HepG2 (cell line): ENCODE data around the gene ATP11A. TPM values are rescaled to one million over a fixed set of nuclear protein-coding genes. Genes with fewer than 3 reads are reported as not detected.

Source experiments
- ATAC-seq: fragments of 200-7000 bp; cut with Tn5 transposase; 3 replicates; pipeline ENCODE4 v1.9.1; 2020; ENCODE audit warnings: mild to moderate bottlenecking, moderate library complexity
- BruUV-seq: library from RNA; stranded (reverse); fragments of 400-500 nt; replicated peaks from 2 replicates; lab custom pipeline; 2021; lab: Mats Ljungman, UMichigan
- CTCF ChIA-PET: fragments of 300-600 bp; formaldehyde crosslinking; extraction: SDS; loops from one replicate; lab custom pipeline; 2021; ENCODE audit warnings: low total read pairs, inconsistent platforms, low intra/inter-chr PET ratio; lab: Yijun Ruan, JAX
- POLR2A ChIA-PET: fragments of 350-600 bp; sonication (Branson Sonifier 250); formaldehyde crosslinking; loops from one replicate; lab custom pipeline; 2020; ENCODE audit warnings: antibody characterized with exemption, inconsistent platforms; lab: Yijun Ruan, JAX
- DNase-seq: peaks from one replicate; pipeline ENCODE4 v3.0.0-alpha.2; 2015; ENCODE audit warnings: low spot score
- FAIRE-seq: peaks from 3 replicates; lab custom pipeline; 2011; peaks lifted over from hg19 to GRCh38; lab: Jason Lieb, UNC
- H2AFZ ChIP-seq: one replicate; pipeline ENCODE4 v1.6.1; 2011; ENCODE audit warnings: low read length, inconsistent platforms
- H3K27ac ChIP-seq: fragments of 300-600 bp; 3 replicates; pipeline ENCODE4 v1.8.0; 2011; ENCODE audit warnings: mixed run types, mild to moderate bottlenecking, mixed read lengths, low read length, inconsistent platforms; ENCODE audit not compliant: insufficient read depth; ENCODE audit errors: extremely low read length
- H3K27me3 ChIP-seq, 2 experiments: fragments of 200-600 bp in 1 of 2; 2 replicates in 1 of 2; 3 replicates in 1 of 2; pipeline versions ENCODE4 v1.6.0 to v1.8.0; 2011; ENCODE audit warnings: low read length in 2 of 2, mild to moderate bottlenecking in 2 of 2, moderate library complexity in 2 of 2, inconsistent platforms in 1 of 2; ENCODE audit not compliant: insufficient read depth in 2 of 2, control insufficient read depth in 1 of 2
- H3K36me3 ChIP-seq, 2 experiments: fragments of 200-600 bp in 1 of 2; replicated peaks in 1 of 2; 2 replicates in 1 of 2; 3 replicates in 1 of 2; pipeline versions ENCODE4 v1.5.1 to v1.8.0; 2011; ENCODE audit warnings: low read length in 2 of 2, inconsistent platforms in 1 of 2; ENCODE audit not compliant: insufficient read depth in 2 of 2, control insufficient read depth in 1 of 2
- H3K4me1 ChIP-seq: 2 replicates; pipeline ENCODE4 v1.5.1; 2012; ENCODE audit warnings: low read length, inconsistent platforms; ENCODE audit not compliant: insufficient read depth
- H3K4me2 ChIP-seq: 2 replicates; pipeline ENCODE4 v1.6.0; 2011; ENCODE audit warnings: low read depth, low read length, inconsistent platforms
- H3K4me3 ChIP-seq, 3 experiments: fragments of 200-600 bp in 1 of 3; sonication (generic), shearing (Covaris generic) in 1 of 3; replicated peaks in 1 of 3; 2 replicates each; pipeline ENCODE4 v1.5.1; 2011 to 2016; ENCODE audit warnings: low read length in 3 of 3, inconsistent platforms in 2 of 3, low read depth in 2 of 3, mild to moderate bottlenecking in 2 of 3, control low read depth in 1 of 3, mixed read lengths in 1 of 3; ENCODE audit not compliant: insufficient read depth in 1 of 3
- H3K79me2 ChIP-seq: one replicate; pipeline ENCODE4 v1.6.1; 2011; ENCODE audit warnings: low read length, inconsistent platforms; ENCODE audit not compliant: insufficient read depth
- H3K9ac ChIP-seq: 2 replicates; pipeline ENCODE4 v1.6.0; 2011; ENCODE audit warnings: mild to moderate bottlenecking, low read depth, low read length, inconsistent platforms; ENCODE audit not compliant: insufficient read depth
- H3K9me3 ChIP-seq: 2 replicates; pipeline ENCODE4 v1.5.1; 2012; ENCODE audit warnings: mild to moderate bottlenecking, low read length
- H4K20me1 ChIP-seq: 2 replicates; pipeline ENCODE4 v1.6.0; 2011; ENCODE audit warnings: inconsistent platforms, mild to moderate bottlenecking, low read length, moderate library complexity; ENCODE audit not compliant: insufficient read depth
- CBX2 ChIP-seq, 2 experiments: fragments of 200-600 bp in 1 of 2; sonication (generic); formaldehyde crosslinking in 1 of 2; IDR thresholded peaks; 2 replicates each; pipeline versions ENCODE4 v1.7.0 to v1.8.1; 2018 to 2022; ENCODE audit warnings: low read depth in 2 of 2, low read length in 1 of 2, mild to moderate bottlenecking in 1 of 2, missing genetic modification reagents in 1 of 2
- HIVEP1 ChIP-seq: sonication (generic); formaldehyde crosslinking; IDR thresholded peaks from 2 replicates; pipeline ENCODE4 v1.4.0; 2020; ENCODE audit warnings: mild to moderate bottlenecking, missing genetic modification reagents
- JUNB ChIP-seq: sonication (generic); formaldehyde crosslinking; IDR thresholded peaks from 2 replicates; pipeline ENCODE4 v1.8.0; 2022; ENCODE audit warnings: missing genetic modification reagents, mild to moderate bottlenecking, borderline replicate concordance
- KAT8 ChIP-seq: IDR thresholded peaks from 2 replicates; pipeline ENCODE4 v1.6.1; 2016; ENCODE audit warnings: missing genetic modification reagents, missing compliant biosample characterization
- MAF1 ChIP-seq: sonication (generic); formaldehyde crosslinking; IDR thresholded peaks from 2 replicates; pipeline ENCODE4 v1.5.0; 2020; ENCODE audit warnings: missing genetic modification reagents, borderline replicate concordance
- MXD4 ChIP-seq: IDR thresholded peaks from 2 replicates; pipeline ENCODE4 v1.6.1; 2016; ENCODE audit warnings: mild to moderate bottlenecking, missing biosample characterization, missing genetic modification reagents
- NFIC ChIP-seq: IDR thresholded peaks from 2 replicates; pipeline ENCODE4 v1.6.1; 2012; ENCODE audit warnings: mild to moderate bottlenecking, low read length, inconsistent platforms
- POGZ ChIP-seq: sonication (generic); formaldehyde crosslinking; IDR thresholded peaks from 2 replicates; pipeline ENCODE4 v1.4.0; 2020; ENCODE audit warnings: mild to moderate bottlenecking, missing genetic modification reagents
- RAD51 ChIP-seq: fragments of 450-650 bp; IDR thresholded peaks from 2 replicates; pipeline ENCODE4 v1.6.1; 2016; ENCODE audit warnings: borderline replicate concordance
- SP4 ChIP-seq: sonication (generic); formaldehyde crosslinking; IDR thresholded peaks from 2 replicates; pipeline ENCODE4 v1.8.1; 2023; ENCODE audit warnings: mild to moderate bottlenecking, missing genetic modification reagents
- SRSF9 ChIP-seq: fragments of 200-400 bp; formaldehyde crosslinking; IDR thresholded peaks from 2 replicates; pipeline ENCODE4 v1.6.1; 2018; ENCODE audit warnings: borderline replicate concordance, mild to moderate bottlenecking, low read depth, low read length; ENCODE audit not compliant: insufficient read depth, poor library complexity, severe bottlenecking
- TBP ChIP-seq: sonication (generic); formaldehyde crosslinking; IDR thresholded peaks from 2 replicates; pipeline ENCODE4 v1.5.0; 2020; ENCODE audit warnings: missing genetic modification reagents
- YY1 ChIP-seq: IDR thresholded peaks from 2 replicates; pipeline ENCODE4 v1.6.1; 2011; ENCODE audit warnings: low read length, low read depth, moderate library complexity, mild to moderate bottlenecking; ENCODE audit not compliant: insufficient read depth, insufficient replicate concordance
- ZFP41 ChIP-seq: sonication (generic); formaldehyde crosslinking; IDR thresholded peaks from 2 replicates; pipeline ENCODE4 v1.4.0; 2020; ENCODE audit warnings: mild to moderate bottlenecking, missing genetic modification reagents, borderline replicate concordance
- ZMAT3 ChIP-seq: sonication (generic); formaldehyde crosslinking; conservative IDR thresholded peaks from 2 replicates; pipeline ENCODE4 v1.7.0; 2021; ENCODE audit warnings: missing genetic modification reagents
- ZMYM4 ChIP-seq: sonication (generic); formaldehyde crosslinking; IDR thresholded peaks from 2 replicates; pipeline ENCODE4 v1.8.1; 2023; ENCODE audit warnings: mild to moderate bottlenecking, missing genetic modification reagents
- WGBS: methylation state at CpG from one replicate; pipeline ENCODE4 v1.1.6; 2017; ENCODE audit warnings: low lambda C conversion rate; 5-methylcytosine and 5-hydroxymethylcytosine counted together
- in situ Hi-C: cut with HindIII; loops from 2 replicates; pipeline ENCODE4 v1.10.0; 2017; ENCODE audit warnings: low pct_unique_long_range_greater_than_20kb; ENCODE audit not compliant: extremely low pct_ligation_motif_present
- intact Hi-C: fragments of 100-400 bp; cut with micrococcal nuclease; formaldehyde crosslinking; loops from one replicate; pipeline ENCODE4 v1.10.0; 2022; ENCODE audit not compliant: unreplicated experiment
- polyA plus RNA-seq, 8 experiments: library from polyadenylated mRNA; depleted of rRNA in 3 of 8; stranded (reverse) in 7 of 8; unstranded in 1 of 8; fragments of >200 nt; fragmentation: Illumina TruSeq in 4 of 8; extraction: Trizol in 4 of 8; gene quantifications; 2 replicates each; pipeline versions ENCODE4 v1.2.1 to v1.2.3, GENCODE V29; 2011 to 2016; ENCODE audit warnings: low read depth in 4 of 8, missing spikeins in 1 of 8, mixed read lengths in 1 of 8; ENCODE audit not compliant: insufficient read depth in 1 of 8
- total RNA-seq, 5 experiments: library from RNA; depleted of rRNA; stranded (reverse); fragments of >200 nt; fragmentation: Illumina TruSeq; extraction: Trizol; gene quantifications; 2 replicates each; pipeline ENCODE4 v1.2.3, GENCODE V29; 2016; ENCODE audit warnings: low read depth in 1 of 5
- TF ChIP-seq, protein P1 (sequence below): IDR thresholded peaks from 2 replicates; pipeline ENCODE4 v1.6.1; 2016; ENCODE audit warnings: missing compliant biosample characterization, missing genetic modification reagents, borderline replicate concordance
- TF ChIP-seq, protein P2 (sequence below): sonication (generic); formaldehyde crosslinking; IDR thresholded peaks from 2 replicates; pipeline ENCODE4 v1.5.1; 2020; ENCODE audit warnings: missing genetic modification reagents, mild to moderate bottlenecking, borderline replicate concordance
- TF ChIP-seq, protein P3 (sequence below): sonication (generic); formaldehyde crosslinking; IDR thresholded peaks from 2 replicates; pipeline ENCODE4 v1.5.0; 2020; ENCODE audit warnings: missing genetic modification reagents

The ATP11A gene
- total and polyA plus RNA-seq, 2 of the 13 experiments (the other 11 are each of a cell fraction or from before 2014, with no cell fraction given), result 18.4 to 20.1 TPM

GRCh38 chr13:112756967-112757758 is 67.3 kb downstream of the ATP11A start:
- no TSS peak for BruUV-seq
- TF ChIP-seq NFIC (peak; percentile 85), MXD4 (no peak), KAT8 (peak; percentile 83), JUNB (no peak), MAF1 (CRISPR knock-in tag) (no peak), TBP (CRISPR knock-in tag) (no peak), ZMAT3 (CRISPR knock-in tag) (no peak), POGZ (CRISPR knock-in tag) (peak; percentile 50; the same call in 1 of the 2 replicates), SRSF9 (no peak), SP4 (CRISPR knock-in tag) (no peak), ZMYM4 (CRISPR knock-in tag) (peak; percentile 14; the same call in 1 of the 2 replicates), CBX2 (IDR thresholded peaks at IDR 0.05; ENCODE audit: low read depth, low read length) (peak; percentile 84; the same call in 1 of the 2 replicates), CBX2 (CRISPR knock-in tag; IDR thresholded peaks at IDR 0.05; ENCODE audit: low read depth) (no peak), YY1 (peak; percentile 86), RAD51 (no peak), ZFP41 (CRISPR knock-in tag) (no peak), HIVEP1 (CRISPR knock-in tag) (no peak)
- TF ChIP-seq, protein P1, sequence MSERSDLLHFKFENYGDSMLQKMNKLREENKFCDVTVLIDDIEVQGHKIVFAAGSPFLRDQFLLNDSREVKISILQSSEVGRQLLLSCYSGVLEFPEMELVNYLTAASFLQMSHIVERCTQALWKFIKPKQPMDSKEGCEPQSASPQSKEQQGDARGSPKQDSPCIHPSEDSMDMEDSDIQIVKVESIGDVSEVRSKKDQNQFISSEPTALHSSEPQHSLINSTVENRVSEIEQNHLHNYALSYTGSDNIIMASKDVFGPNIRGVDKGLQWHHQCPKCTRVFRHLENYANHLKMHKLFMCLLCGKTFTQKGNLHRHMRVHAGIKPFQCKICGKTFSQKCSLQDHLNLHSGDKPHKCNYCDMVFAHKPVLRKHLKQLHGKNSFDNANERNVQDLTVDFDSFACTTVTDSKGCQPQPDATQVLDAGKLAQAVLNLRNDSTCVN (CRISPR knock-in tag), result peak; percentile 97
- TF ChIP-seq, protein P2, sequence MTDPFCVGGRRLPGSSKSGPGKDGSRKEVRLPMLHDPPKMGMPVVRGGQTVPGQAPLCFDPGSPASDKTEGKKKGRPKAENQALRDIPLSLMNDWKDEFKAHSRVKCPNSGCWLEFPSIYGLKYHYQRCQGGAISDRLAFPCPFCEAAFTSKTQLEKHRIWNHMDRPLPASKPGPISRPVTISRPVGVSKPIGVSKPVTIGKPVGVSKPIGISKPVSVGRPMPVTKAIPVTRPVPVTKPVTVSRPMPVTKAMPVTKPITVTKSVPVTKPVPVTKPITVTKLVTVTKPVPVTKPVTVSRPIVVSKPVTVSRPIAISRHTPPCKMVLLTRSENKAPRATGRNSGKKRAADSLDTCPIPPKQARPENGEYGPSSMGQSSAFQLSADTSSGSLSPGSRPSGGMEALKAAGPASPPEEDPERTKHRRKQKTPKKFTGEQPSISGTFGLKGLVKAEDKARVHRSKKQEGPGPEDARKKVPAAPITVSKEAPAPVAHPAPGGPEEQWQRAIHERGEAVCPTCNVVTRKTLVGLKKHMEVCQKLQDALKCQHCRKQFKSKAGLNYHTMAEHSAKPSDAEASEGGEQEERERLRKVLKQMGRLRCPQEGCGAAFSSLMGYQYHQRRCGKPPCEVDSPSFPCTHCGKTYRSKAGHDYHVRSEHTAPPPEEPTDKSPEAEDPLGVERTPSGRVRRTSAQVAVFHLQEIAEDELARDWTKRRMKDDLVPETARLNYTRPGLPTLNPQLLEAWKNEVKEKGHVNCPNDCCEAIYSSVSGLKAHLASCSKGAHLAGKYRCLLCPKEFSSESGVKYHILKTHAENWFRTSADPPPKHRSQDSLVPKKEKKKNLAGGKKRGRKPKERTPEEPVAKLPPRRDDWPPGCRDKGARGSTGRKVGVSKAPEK (CRISPR knock-in tag), result no peak
- TF ChIP-seq, protein P3, sequence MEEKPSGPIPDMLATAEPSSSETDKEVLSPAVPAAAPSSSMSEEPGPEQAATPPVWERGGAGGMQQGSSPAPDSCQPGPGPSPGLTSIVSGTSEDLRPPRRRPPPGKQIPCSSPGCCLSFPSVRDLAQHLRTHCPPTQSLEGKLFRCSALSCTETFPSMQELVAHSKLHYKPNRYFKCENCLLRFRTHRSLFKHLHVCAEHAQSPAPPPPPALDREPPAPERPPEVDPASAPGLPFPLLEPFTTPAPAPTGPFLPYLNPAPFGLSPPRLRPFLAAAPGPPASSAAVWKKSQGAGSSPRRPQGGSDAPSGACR, result no peak

More at GRCh38 chr13:112756967-112757758, 67.3 kb downstream of the ATP11A start:
- Histone ChIP-seq H3K9ac (peak overlapping the region; percentile 72), H3K9me3 (no peaks in the 10 kb centered on the region), H3K36me3 (peaks cover 9 to 21% of the 10 kb centered on the region in 2 experiments; a peak in 3 of 5 replicates), H4K20me1 (peaks cover 18% of the 10 kb centered on the region), H3K4me2 (peak overlapping the region; percentile 73), H3K4me1 (peaks cover 75% of the 10 kb centered on the region), H3K79me2 (peaks cover 71% of the 10 kb centered on the region), H3K4me3 (peak overlapping the region; percentile 7 to 53 (median 14); a peak in 3 of 6 replicates), H2AFZ (no peak overlapping the region), H3K27me3 (no peaks in the 10 kb centered on the region), H3K27ac (peak overlapping the region; percentile 91)
- DNase-seq (peak; percentile 99), FAIRE-seq (peak; percentile 96), ATAC-seq (peak; percentile 96)
- WGBS, result 3% methylated on average over 16 of the region's 16 CpGs
- ChIA-PET CTCF (no interaction called here), POLR2A (interaction anchor here (0.6 to 1.7 kb wide), 14 partner anchors 13 to 195 kb away, joined by 3 to 10 read pairs (median 5); partner anchors contain the start of gene TUBGCP3)
- in situ Hi-C loops (no loop called here), intact Hi-C loops (loop anchor here (1.0 to 2.0 kb wide), 2 partner anchors 36 to 68 kb away; no protein-coding TSS in a partner anchor)
